ENCODE results near the gene DRAM1.

DNA sequence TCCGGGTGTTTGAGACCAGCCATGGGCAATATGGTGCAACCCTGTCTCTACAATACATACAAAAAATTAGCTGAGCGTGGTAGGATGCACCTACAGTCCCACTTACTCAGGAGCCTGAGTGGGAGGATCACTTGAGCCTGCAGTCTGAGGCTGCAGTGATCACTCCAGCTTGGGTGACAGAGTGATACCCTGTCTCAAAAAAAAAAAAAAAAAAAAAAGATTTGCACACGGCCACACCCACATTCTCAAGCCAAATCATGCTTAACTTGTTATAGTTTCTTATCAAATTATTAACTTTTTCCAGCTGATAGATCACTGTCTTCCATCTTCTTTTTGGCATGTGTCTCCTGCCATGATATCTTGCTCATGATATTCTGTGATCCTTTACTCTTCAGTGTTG lies 6.8 kb downstream of the DRAM1 start:
- TF ChIP-seq EZH2phosphoT487 (IDR thresholded peaks at IDR 0.05; ENCODE audit: low read depth) = no peak
- TF ChIP-seq, protein P1, sequence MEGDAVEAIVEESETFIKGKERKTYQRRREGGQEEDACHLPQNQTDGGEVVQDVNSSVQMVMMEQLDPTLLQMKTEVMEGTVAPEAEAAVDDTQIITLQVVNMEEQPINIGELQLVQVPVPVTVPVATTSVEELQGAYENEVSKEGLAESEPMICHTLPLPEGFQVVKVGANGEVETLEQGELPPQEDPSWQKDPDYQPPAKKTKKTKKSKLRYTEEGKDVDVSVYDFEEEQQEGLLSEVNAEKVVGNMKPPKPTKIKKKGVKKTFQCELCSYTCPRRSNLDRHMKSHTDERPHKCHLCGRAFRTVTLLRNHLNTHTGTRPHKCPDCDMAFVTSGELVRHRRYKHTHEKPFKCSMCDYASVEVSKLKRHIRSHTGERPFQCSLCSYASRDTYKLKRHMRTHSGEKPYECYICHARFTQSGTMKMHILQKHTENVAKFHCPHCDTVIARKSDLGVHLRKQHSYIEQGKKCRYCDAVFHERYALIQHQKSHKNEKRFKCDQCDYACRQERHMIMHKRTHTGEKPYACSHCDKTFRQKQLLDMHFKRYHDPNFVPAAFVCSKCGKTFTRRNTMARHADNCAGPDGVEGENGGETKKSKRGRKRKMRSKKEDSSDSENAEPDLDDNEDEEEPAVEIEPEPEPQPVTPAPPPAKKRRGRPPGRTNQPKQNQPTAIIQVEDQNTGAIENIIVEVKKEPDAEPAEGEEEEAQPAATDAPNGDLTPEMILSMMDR (IDR thresholded peaks at IDR 0.05; ENCODE audit: low read depth, low read length) = no peak
